Measurements from ENCODE around the gene SEPHS2. TPM values are rescaled to one million over a fixed set of nuclear protein-coding genes. Genes with fewer than 3 reads are reported as not detected.
A peak's percentile ranks its signal among the peaks of the same experiment; 100 is the strongest.

The SEPHS2 gene
- total RNA-seq (3.5 TPM), polyA plus RNA-seq (ENCODE audit: insufficient read depth in 1 of 8, insufficient read length in 8 of 8, low replicate concordance in 1 of 8) (10 to 100 TPM; 15.3 to 19.8 (median 16.6) TPM)
- long read RNA-seq, donor 1, transcript SEPHS2-201 (1 exons, 2,551 nt), result major isoform, 7 of 7 reads
- long read RNA-seq, donor 1, partial matches to known transcripts, result 0 of 7 reads
- long read RNA-seq, donor 1, other reads (novel, unspliced or antisense), result 0 of 7 reads
- long read RNA-seq, donor 2, partial matches to known transcripts, result 0 of 2 reads
- long read RNA-seq, donor 2, other reads (novel, unspliced or antisense), result 0 of 2 reads
- long read RNA-seq, donor 3, transcript SEPHS2-201 (1 exons, 2,551 nt), result major isoform, 32 of 32 reads
- long read RNA-seq, donor 3, partial matches to known transcripts, result 0 of 32 reads
- long read RNA-seq, donor 3, other reads (novel, unspliced or antisense), result 0 of 32 reads
- long read RNA-seq, donor 4, transcript SEPHS2-201 (1 exons, 2,551 nt), result major isoform, 8 of 8 reads
- long read RNA-seq, donor 4, partial matches to known transcripts, result 0 of 8 reads
- long read RNA-seq, donor 4, other reads (novel, unspliced or antisense), result 0 of 8 reads
- long read RNA-seq, donor 5, transcript SEPHS2-201 (1 exons, 2,551 nt), result major isoform, 47 of 47 reads
- long read RNA-seq, donor 5, partial matches to known transcripts, result 0 of 47 reads
- long read RNA-seq, donor 5, other reads (novel, unspliced or antisense), result 0 of 47 reads
- long read RNA-seq, donor 6, transcript SEPHS2-201 (1 exons, 2,551 nt), result major isoform, 28 of 28 reads
- long read RNA-seq, donor 6, partial matches to known transcripts, result 0 of 28 reads
- long read RNA-seq, donor 6, other reads (novel, unspliced or antisense), result 0 of 28 reads
- long read RNA-seq, donor 7, transcript SEPHS2-201 (1 exons, 2,551 nt), result major isoform, 24 of 24 reads
- long read RNA-seq, donor 7, partial matches to known transcripts, result 0 of 24 reads
- long read RNA-seq, donor 7, other reads (novel, unspliced or antisense), result 0 of 24 reads
- long read RNA-seq, donor 8, transcript SEPHS2-201 (1 exons, 2,551 nt), result major isoform, 21 of 21 reads
- long read RNA-seq, donor 8, partial matches to known transcripts, result 0 of 21 reads
- long read RNA-seq, donor 8, other reads (novel, unspliced or antisense), result 0 of 21 reads
- long read RNA-seq, donor 9, transcript SEPHS2-201 (1 exons, 2,551 nt), result major isoform, 15 of 15 reads
- long read RNA-seq, donor 9, partial matches to known transcripts, result 0 of 15 reads
- long read RNA-seq, donor 9, other reads (novel, unspliced or antisense), result 0 of 15 reads
- long read RNA-seq, donor 10, transcript SEPHS2-201 (1 exons, 2,551 nt), result major isoform, 26 of 26 reads
- long read RNA-seq, donor 10, partial matches to known transcripts, result 0 of 26 reads
- long read RNA-seq, donor 10, other reads (novel, unspliced or antisense), result 0 of 26 reads
- long read RNA-seq, donor 11, transcript SEPHS2-201 (1 exons, 2,551 nt), result major isoform, 10 of 10 reads
- long read RNA-seq, donor 11, partial matches to known transcripts, result 0 of 10 reads
- long read RNA-seq, donor 11, other reads (novel, unspliced or antisense), result 0 of 10 reads

- peak; percentile 99 for DNase-seq
- Histone ChIP-seq H3K27me3 (ENCODE audit: control insufficient read depth, insufficient read depth, low read length) (no peaks in the 10 kb centered on the region), H3K4me1 (ENCODE audit: control insufficient read depth, insufficient read depth, low read length) (peaks cover 13% of the 10 kb centered on the region), H3K27ac (ENCODE audit: low read length) (peak within 1 kb of the TSS; percentile 95), H3K9me3 (replicated peaks; ENCODE audit: control insufficient read depth, low read depth, low read length) (no peaks in the 10 kb centered on the region), H3K4me3 (ENCODE audit: low read length) (peak within 1 kb of the TSS; percentile 75), H3K36me3 (ENCODE audit: control insufficient read depth, insufficient read depth, low read length) (peaks cover 11% of the 10 kb centered on the region)
- under 1% methylated on average over 47 of the region's 59 CpGs for WGBS (ENCODE audit: insufficient coverage)
These were observed at the start of gene SEPHS2 for GRCh38 chr16:30445408-30446202. Gene SEPHS2, minus strand, starts transcription at chr16:30445874. Its CDS starts 147 bp downstream, at chr16:30445727.

- 38% methylated on average over 7 of the region's 12 CpGs for WGBS (ENCODE audit: insufficient coverage)
- DNase-seq, result no peak
- H3K27me3 ChIP-seq (ENCODE audit: control insufficient read depth, insufficient read depth, low read length), result peaks cover 5% of the 10 kb centered on the region
- no peaks in the 10 kb centered on the region for H3K4me1 ChIP-seq (ENCODE audit: control insufficient read depth, insufficient read depth, low read length)
- H3K27ac ChIP-seq (ENCODE audit: low read length), result no peak overlapping the region
- H3K36me3 ChIP-seq (ENCODE audit: control insufficient read depth, insufficient read depth, low read length), result no peaks in the 10 kb centered on the region
- H3K4me3 ChIP-seq (ENCODE audit: low read length), result no peak overlapping the region
- no peaks in the 10 kb centered on the region for H3K9me3 ChIP-seq (replicated peaks; ENCODE audit: control insufficient read depth, low read depth, low read length)
These were observed 49.0 kb upstream of the SEPHS2 start for GRCh38 chr16:30494709-30495108.

GRCh38 chr16:30493941-30494488, 48.3 kb upstream of the SEPHS2 start:
- H3K36me3 ChIP-seq (ENCODE audit: control insufficient read depth, insufficient read depth, low read length), result no peaks in the 10 kb centered on the region
- 46% methylated on average over 10 of the region's 11 CpGs for WGBS (ENCODE audit: insufficient coverage)
- no peak overlapping the region for H3K4me3 ChIP-seq (ENCODE audit: low read length)
- H3K27me3 ChIP-seq (ENCODE audit: control insufficient read depth, insufficient read depth, low read length), result peaks cover 5% of the 10 kb centered on the region
- no peaks in the 10 kb centered on the region for H3K9me3 ChIP-seq (replicated peaks; ENCODE audit: control insufficient read depth, low read depth, low read length)
- H3K27ac ChIP-seq (ENCODE audit: low read length), result no peak overlapping the region
- no peak for DNase-seq
- H3K4me1 ChIP-seq (ENCODE audit: control insufficient read depth, insufficient read depth, low read length), result no peaks in the 10 kb centered on the region

GRCh38 chr16:30491744-30492308, 46.2 kb upstream of the SEPHS2 start:
- H3K36me3 ChIP-seq (ENCODE audit: control insufficient read depth, insufficient read depth, low read length), result no peaks in the 10 kb centered on the region

GRCh38 chr16:30491229-30491628, 45.6 kb upstream of the SEPHS2 start:
- peaks cover 5% of the 10 kb centered on the region for H3K27me3 ChIP-seq (ENCODE audit: control insufficient read depth, insufficient read depth, low read length)
- no peak overlapping the region for H3K4me3 ChIP-seq (ENCODE audit: low read length)
- H3K27ac ChIP-seq (ENCODE audit: low read length), result no peak overlapping the region
- WGBS (ENCODE audit: insufficient coverage), result 81% methylated on average over 2 of the region's 4 CpGs
- DNase-seq, result no peak
- H3K36me3 ChIP-seq (ENCODE audit: control insufficient read depth, insufficient read depth, low read length), result no peaks in the 10 kb centered on the region
- H3K4me1 ChIP-seq (ENCODE audit: control insufficient read depth, insufficient read depth, low read length), result no peaks in the 10 kb centered on the region
- no peaks in the 10 kb centered on the region for H3K9me3 ChIP-seq (replicated peaks; ENCODE audit: control insufficient read depth, low read depth, low read length)

More at GRCh38 chr16:30491744-30492308, 46.2 kb upstream of the SEPHS2 start:
- H3K27me3 ChIP-seq (ENCODE audit: control insufficient read depth, insufficient read depth, low read length), result peaks cover 5% of the 10 kb centered on the region
- peak; percentile 53 for DNase-seq
- H3K4me1 ChIP-seq (ENCODE audit: control insufficient read depth, insufficient read depth, low read length), result no peaks in the 10 kb centered on the region
- no peak overlapping the region for H3K4me3 ChIP-seq (ENCODE audit: low read length)
- no peaks in the 10 kb centered on the region for H3K9me3 ChIP-seq (replicated peaks; ENCODE audit: control insufficient read depth, low read depth, low read length)
- 58% methylated on average over 3 of the region's 6 CpGs for whole genome bisulfite sequencing (ENCODE audit: insufficient coverage)
- H3K27ac ChIP-seq (ENCODE audit: low read length), result no peak overlapping the region

GRCh38 chr16:30490210-30490609, 44.5 kb upstream of the SEPHS2 start:
- no peak for DNase-seq
- WGBS (ENCODE audit: insufficient coverage), result 73% methylated on average over 4 of the region's 6 CpGs
- no peaks in the 10 kb centered on the region for H3K4me1 ChIP-seq (ENCODE audit: control insufficient read depth, insufficient read depth, low read length)
- H3K27me3 ChIP-seq (ENCODE audit: control insufficient read depth, insufficient read depth, low read length), result peaks cover 5% of the 10 kb centered on the region
- H3K4me3 ChIP-seq (ENCODE audit: low read length), result no peak overlapping the region
- no peaks in the 10 kb centered on the region for H3K9me3 ChIP-seq (replicated peaks; ENCODE audit: control insufficient read depth, low read depth, low read length)
- H3K36me3 ChIP-seq (ENCODE audit: control insufficient read depth, insufficient read depth, low read length), result no peaks in the 10 kb centered on the region
- no peak overlapping the region for H3K27ac ChIP-seq (ENCODE audit: low read length)

- H3K9me3 ChIP-seq (replicated peaks; ENCODE audit: control insufficient read depth, low read depth, low read length), result no peaks in the 10 kb centered on the region
- WGBS (ENCODE audit: insufficient coverage), result 41% methylated on average over 7 of the region's 11 CpGs
- H3K27me3 ChIP-seq (ENCODE audit: control insufficient read depth, insufficient read depth, low read length), result peaks cover 1% of the 10 kb centered on the region
- no peak for DNase-seq
- no peaks in the 10 kb centered on the region for H3K4me1 ChIP-seq (ENCODE audit: control insufficient read depth, insufficient read depth, low read length)
- H3K36me3 ChIP-seq (ENCODE audit: control insufficient read depth, insufficient read depth, low read length), result no peaks in the 10 kb centered on the region
- H3K27ac ChIP-seq (ENCODE audit: low read length), result no peak overlapping the region
- H3K4me3 ChIP-seq (ENCODE audit: low read length), result no peak overlapping the region
These were observed 43.3 kb upstream of the SEPHS2 start for GRCh38 chr16:30488764-30489605.

GRCh38 chr16:30485818-30486436, 40.3 kb upstream of the SEPHS2 start:
- Histone ChIP-seq H3K9me3 (replicated peaks; ENCODE audit: control insufficient read depth, low read depth, low read length) (no peaks in the 10 kb centered on the region), H3K27me3 (ENCODE audit: control insufficient read depth, insufficient read depth, low read length) (no peaks in the 10 kb centered on the region), H3K36me3 (ENCODE audit: control insufficient read depth, insufficient read depth, low read length) (no peaks in the 10 kb centered on the region), H3K4me3 (ENCODE audit: low read length) (no peak overlapping the region), H3K27ac (ENCODE audit: low read length) (no peak overlapping the region), H3K4me1 (ENCODE audit: control insufficient read depth, insufficient read depth, low read length) (no peaks in the 10 kb centered on the region)
- DNase-seq, result no peak
- WGBS (ENCODE audit: insufficient coverage), result 73% methylated on average over 4 of the region's 7 CpGs

Data from muscle of leg (tissue), 16 donors.